PFSK-1 (cell line): ENCODE results near the gene ABHD12.

Source experiments
- FOXP2 ChIP-seq: optimal IDR thresholded peaks from 2 replicates; pipeline ENCODE3; 2011; ENCODE audit warnings: borderline replicate concordance, control low read depth, inconsistent platforms; ENCODE audit not compliant: insufficient read depth; ENCODE audit errors: extremely low read length, extremely low read depth
- POLR2AphosphoS5 ChIP-seq: IDR thresholded peaks from 2 replicates; pipeline ENCODE4 v1.6.1; 2012; ENCODE audit warnings: low read depth, mild to moderate bottlenecking, control low read depth, low read length, moderate library complexity
- SIN3A ChIP-seq: IDR thresholded peaks from 2 replicates; pipeline ENCODE4 v1.6.1; 2012; ENCODE audit warnings: mild to moderate bottlenecking, low read length, moderate library complexity, borderline replicate concordance; ENCODE audit not compliant: insufficient read depth
- TAF1 ChIP-seq: IDR thresholded peaks from 2 replicates; pipeline ENCODE4 v1.6.1; 2012; ENCODE audit warnings: low read length, control low read depth, borderline replicate concordance; ENCODE audit not compliant: insufficient read depth
- TF ChIP-seq, protein P1 (sequence below), 2 experiments: IDR thresholded peaks; 2 replicates each; pipeline versions ENCODE4 v1.6.1 to v1.8.0; 2011 to 2012; ENCODE audit warnings: low read depth in 2 of 2, low read length in 2 of 2, control low read depth in 1 of 2, inconsistent platforms in 1 of 2, mild to moderate bottlenecking in 1 of 2, moderate library complexity in 1 of 2; ENCODE audit not compliant: insufficient read depth in 1 of 2

- TF ChIP-seq POLR2AphosphoS5 (no peak), TAF1 (no peak), SIN3A (no peak), FOXP2 (no peak)
- TF ChIP-seq, protein P1, sequence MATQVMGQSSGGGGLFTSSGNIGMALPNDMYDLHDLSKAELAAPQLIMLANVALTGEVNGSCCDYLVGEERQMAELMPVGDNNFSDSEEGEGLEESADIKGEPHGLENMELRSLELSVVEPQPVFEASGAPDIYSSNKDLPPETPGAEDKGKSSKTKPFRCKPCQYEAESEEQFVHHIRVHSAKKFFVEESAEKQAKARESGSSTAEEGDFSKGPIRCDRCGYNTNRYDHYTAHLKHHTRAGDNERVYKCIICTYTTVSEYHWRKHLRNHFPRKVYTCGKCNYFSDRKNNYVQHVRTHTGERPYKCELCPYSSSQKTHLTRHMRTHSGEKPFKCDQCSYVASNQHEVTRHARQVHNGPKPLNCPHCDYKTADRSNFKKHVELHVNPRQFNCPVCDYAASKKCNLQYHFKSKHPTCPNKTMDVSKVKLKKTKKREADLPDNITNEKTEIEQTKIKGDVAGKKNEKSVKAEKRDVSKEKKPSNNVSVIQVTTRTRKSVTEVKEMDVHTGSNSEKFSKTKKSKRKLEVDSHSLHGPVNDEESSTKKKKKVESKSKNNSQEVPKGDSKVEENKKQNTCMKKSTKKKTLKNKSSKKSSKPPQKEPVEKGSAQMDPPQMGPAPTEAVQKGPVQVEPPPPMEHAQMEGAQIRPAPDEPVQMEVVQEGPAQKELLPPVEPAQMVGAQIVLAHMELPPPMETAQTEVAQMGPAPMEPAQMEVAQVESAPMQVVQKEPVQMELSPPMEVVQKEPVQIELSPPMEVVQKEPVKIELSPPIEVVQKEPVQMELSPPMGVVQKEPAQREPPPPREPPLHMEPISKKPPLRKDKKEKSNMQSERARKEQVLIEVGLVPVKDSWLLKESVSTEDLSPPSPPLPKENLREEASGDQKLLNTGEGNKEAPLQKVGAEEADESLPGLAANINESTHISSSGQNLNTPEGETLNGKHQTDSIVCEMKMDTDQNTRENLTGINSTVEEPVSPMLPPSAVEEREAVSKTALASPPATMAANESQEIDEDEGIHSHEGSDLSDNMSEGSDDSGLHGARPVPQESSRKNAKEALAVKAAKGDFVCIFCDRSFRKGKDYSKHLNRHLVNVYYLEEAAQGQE (IDR thresholded peaks at IDR 0.05; ENCODE audit: insufficient read depth in 1 of 2, low read depth in 2 of 2, low read length in 2 of 2), result no peak
Observed at GRCh38 chr20:25284131-25284601, 106.5 kb downstream of the ABHD12 start.
